ENCODE data around the gene TPRX2.
"Not testable (repeated sequence)": the region's sequence is repeated elsewhere in the genome, so short reads cannot be mapped to it uniquely, and the experiment has no call there.

TPRX2 gene

GRCh38 chr19:47863514-47863936 is 4.5 kb downstream of the TPRX2 start:
- DNase-seq: peak; percentile 50 to 79 (median 65)

GRCh38 chr19:47865166-47865565 is 6.1 kb downstream of the TPRX2 start:
- DNase-seq: no peak

- no peak for DNase-seq
These were observed 19.9 kb downstream of the TPRX2 start for GRCh38 chr19:47878906-47879305.

- DNase-seq: not testable (repeated sequence)
These were observed 20.4 kb downstream of the TPRX2 start for GRCh38 chr19:47879385-47879784.

GRCh38 chr19:47881757-47882156 is 22.7 kb downstream of the TPRX2 start:
- no peak for DNase-seq

- no peak for DNase-seq
These were observed 23.9 kb downstream of the TPRX2 start for GRCh38 chr19:47882890-47883289.

- DNase-seq: no peak
These were observed 26.0 kb downstream of the TPRX2 start for GRCh38 chr19:47885067-47885463.

- DNase-seq: no peak
These were observed 27.1 kb downstream of the TPRX2 start, which contains the start of gene SULT2A1 for GRCh38 chr19:47886010-47886559. SULT2A1 (minus strand) TSS chr19:47886315; CDS start chr19:47886257, 58 bp downstream.

GRCh38 chr19:47890865-47891621 is 32.0 kb downstream of the TPRX2 start:
- DNase-seq: no peak

GRCh38 chr19:47891622-47891922 is 32.5 kb downstream of the TPRX2 start:
- no peak for DNase-seq

GRCh38 chr19:47891923-47892666 is 33.1 kb downstream of the TPRX2 start:
- DNase-seq: no peak

- DNase-seq: no peak
These were observed 36.2 kb downstream of the TPRX2 start for GRCh38 chr19:47895165-47895782.

- DNase-seq: no peak
These were observed 37.0 kb downstream of the TPRX2 start for GRCh38 chr19:47896019-47896418.

GRCh38 chr19:47896773-47897172 is 37.7 kb downstream of the TPRX2 start:
- no peak for DNase-seq

- DNase-seq: no peak
These were observed 38.8 kb downstream of the TPRX2 start for GRCh38 chr19:47897861-47898260.

GRCh38 chr19:47899335-47899734 is 40.3 kb downstream of the TPRX2 start:
- no peak for DNase-seq

- no peak for DNase-seq
These were observed 42.3 kb downstream of the TPRX2 start for GRCh38 chr19:47901370-47901769.

- DNase-seq: peak in 4 of 5 donors; percentile 24 to 54 (median 42)
These were observed 50.3 kb downstream of the TPRX2 start for GRCh38 chr19:47909350-47909749.

- DNase-seq: not testable (repeated sequence)
These were observed 51.2 kb downstream of the TPRX2 start for GRCh38 chr19:47910191-47910590.

All from T-helper 1 cell (primary cell).